Measurements from ENCODE around the gene WHRN.

GRCh38 chr9:114417511-114417910 is 87.8 kb downstream of the WHRN start:
- TF ChIP-seq REST (IDR thresholded peaks at IDR 0.05; ENCODE audit: unreplicated experiment) = no peak
- TF ChIP-seq POLR2AphosphoS5 (IDR thresholded peaks at IDR 0.05; ENCODE audit: low read depth) = no peak
- no peak for TF ChIP-seq CTCF (conservative IDR thresholded peaks at IDR 0.05; ENCODE audit: low read depth in 2 of 2)
- no peak for TF ChIP-seq EZH2 (IDR thresholded peaks at IDR 0.05; ENCODE audit: low read depth, unreplicated experiment)
- no peak for TF ChIP-seq JUNB (IDR thresholded peaks at IDR 0.05; ENCODE audit: unreplicated experiment)
- no peak for TF ChIP-seq CREB1 (CRISPR knock-in tag; IDR thresholded peaks at IDR 0.05; ENCODE audit: low read depth)
- TF ChIP-seq EZH2phosphoT487 (IDR thresholded peaks at IDR 0.05; ENCODE audit: unreplicated experiment) = no peak

All from GM23338 (cell line).